ENCODE measurements around the gene GCNT1.
"Not testable (repeated sequence)": the region's sequence is repeated elsewhere in the genome, so short reads cannot be mapped to it uniquely, and the experiment has no call there.

Gene GCNT1

GRCh38 chr9:76528642-76529190, 69.7 kb downstream of the GCNT1 start:
- Histone ChIP-seq H3K9me3 (replicated peaks in 1 of 11) (peaks cover 9 to 36% (median 19%) of the 10 kb centered on the region in 11 experiments; a peak in 21 of 22 replicates), H3K4me1 (peaks cover 0 to 32% (median 6%) of the 10 kb centered on the region in 10 experiments; a peak in 12 of 20 replicates), H3K4me3 (no peak overlapping the region), H3K27me3 (no peaks in the 10 kb centered on the region), H3K9ac (no peak overlapping the region), H3K36me3 (peaks cover 0 to 8% (median 0%) of the 10 kb centered on the region in 11 experiments; a peak in 2 of 22 replicates), H3K27ac (no peak overlapping the region), H4K20me1 (no peaks in the 10 kb centered on the region), H3K4me2 (no peak overlapping the region)
- TF ChIP-seq Cebpa-rat (IDR thresholded peaks at IDR 0.05) = no peak

DNA sequence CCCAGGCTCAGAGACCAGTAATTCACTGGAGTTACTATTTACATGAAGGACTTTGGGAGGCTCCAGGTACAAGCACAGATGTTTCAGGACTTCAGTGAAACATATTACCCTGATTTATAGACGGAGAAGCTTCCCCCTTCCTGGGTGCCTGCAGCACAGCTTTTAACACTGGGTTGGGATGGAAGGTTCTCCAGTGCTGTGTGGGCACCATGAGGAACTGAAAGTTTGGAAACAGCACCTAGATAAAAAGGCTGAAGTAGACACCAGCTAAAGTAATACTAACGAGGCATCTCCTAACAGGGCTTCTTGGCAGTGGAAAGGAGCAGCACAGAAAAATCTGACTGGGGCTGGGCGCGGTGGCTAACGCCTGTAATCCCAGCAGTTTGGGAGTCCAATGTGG, 70.7 kb downstream of the GCNT1 start:
- Histone ChIP-seq H3K27me3 (no peaks in the 10 kb centered on the region), H4K20me1 (no peaks in the 10 kb centered on the region)
- no peak for TF ChIP-seq Cebpa-rat (IDR thresholded peaks at IDR 0.05)

GRCh38 chr9:76530458-76531110, 71.6 kb downstream of the GCNT1 start:
- H3K4me2 ChIP-seq = peak overlapping the region in 1 of 11 experiments; percentile 61; a peak in 1 of 22 replicates
- peaks cover 0 to 4% (median 0%) of the 10 kb centered on the region in 11 experiments; a peak in 2 of 22 replicates for H3K36me3 ChIP-seq
- peaks cover 0 to 39% (median under 1%) of the 10 kb centered on the region in 10 experiments; a peak in 10 of 20 replicates for H3K4me1 ChIP-seq
- H4K20me1 ChIP-seq = no peaks in the 10 kb centered on the region
- peaks cover 8 to 32% (median 15%) of the 10 kb centered on the region in 11 experiments; a peak in 21 of 22 replicates for H3K9me3 ChIP-seq (replicated peaks in 1 of 11)
- H3K4me3 ChIP-seq = no peak overlapping the region
- H3K9ac ChIP-seq = no peak overlapping the region
- H3K27ac ChIP-seq = no peak overlapping the region
- TF ChIP-seq Cebpa-rat (IDR thresholded peaks at IDR 0.05) = no peak
- no peaks in the 10 kb centered on the region for H3K27me3 ChIP-seq

More for the DNA sequence above, 70.7 kb downstream of the GCNT1 start:
- Histone ChIP-seq H3K4me2 (peak overlapping the region in 2 of 11 experiments; percentile 61 to 65; a peak in 4 of 22 replicates), H3K9me3 (replicated peaks in 1 of 11) (peaks cover 8 to 32% (median 15%) of the 10 kb centered on the region in 11 experiments; a peak in 21 of 22 replicates), H3K4me1 (peaks cover 0 to 39% (median 6%) of the 10 kb centered on the region in 10 experiments; a peak in 12 of 20 replicates), H3K9ac (no peak overlapping the region), H3K27ac (no peak overlapping the region), H3K4me3 (no peak overlapping the region), H3K36me3 (peaks cover 0 to 4% (median 0%) of the 10 kb centered on the region in 11 experiments; a peak in 2 of 22 replicates)

DNA sequence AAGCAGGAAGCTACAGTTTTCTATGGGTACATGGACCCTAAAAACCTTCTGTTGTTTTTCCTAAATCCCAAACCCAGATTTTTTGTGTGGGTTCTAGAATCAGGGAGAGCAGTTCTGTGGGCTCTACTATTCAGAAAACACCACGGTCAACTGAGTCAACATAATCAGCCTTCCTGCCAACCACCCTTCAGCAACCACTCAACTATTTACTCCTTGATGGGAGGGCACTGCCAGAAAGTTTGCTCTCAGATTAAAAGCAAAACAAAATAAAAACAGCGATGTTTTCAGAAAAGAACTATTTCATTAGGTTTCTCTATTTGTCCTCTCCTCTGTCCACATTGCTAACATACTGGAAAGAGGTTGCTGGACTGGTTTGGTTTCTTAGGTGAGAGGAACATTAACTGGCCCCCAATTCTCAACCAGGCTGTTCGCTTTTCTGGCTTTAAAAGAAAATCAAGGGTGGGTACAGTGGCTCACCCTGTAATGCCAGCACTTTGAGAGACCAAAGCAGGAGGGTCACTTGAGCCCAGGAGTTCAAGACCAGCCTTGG, 72.3 kb downstream of the GCNT1 start:
- Histone ChIP-seq H3K4me1 (peaks cover 0 to 39% (median 0%) of the 10 kb centered on the region in 10 experiments; a peak in 6 of 20 replicates), H3K36me3 (peaks cover 0 to 4% (median 0%) of the 10 kb centered on the region in 11 experiments; a peak in 2 of 22 replicates), H3K4me2 (no peak overlapping the region), H3K27me3 (no peaks in the 10 kb centered on the region), H3K4me3 (no peak overlapping the region), H3K27ac (no peak overlapping the region), H3K9ac (no peak overlapping the region), H4K20me1 (no peaks in the 10 kb centered on the region), H3K9me3 (replicated peaks in 1 of 11) (peaks cover 8 to 32% (median 15%) of the 10 kb centered on the region in 11 experiments; a peak in 21 of 22 replicates)
- TF ChIP-seq Cebpa-rat (IDR thresholded peaks at IDR 0.05) = no peak

DNA sequence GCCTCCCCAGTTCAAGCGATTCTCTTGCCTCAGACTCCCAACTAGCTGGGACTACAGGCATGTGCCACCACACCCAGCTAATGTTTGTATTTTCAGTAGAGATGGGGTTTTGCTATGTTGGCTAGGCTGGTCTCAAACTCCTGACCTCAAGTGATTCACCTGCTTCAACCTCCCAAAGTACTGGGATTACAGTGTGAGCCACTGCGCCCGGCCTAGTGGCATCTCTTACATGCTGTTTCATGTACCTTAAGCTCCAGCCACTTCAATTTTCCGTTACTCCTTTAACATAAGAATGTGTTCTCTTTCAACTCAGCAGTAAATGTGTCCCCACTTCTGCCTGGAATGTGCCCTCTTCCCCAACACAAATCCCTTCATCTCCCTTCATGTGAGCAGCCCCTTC, 73.9 kb downstream of the GCNT1 start:
- not testable (repeated sequence) for H4K20me1 ChIP-seq, H3K4me3 ChIP-seq, H3K36me3 ChIP-seq, H3K27ac ChIP-seq, H3K27me3 ChIP-seq, H3K9ac ChIP-seq
- Histone ChIP-seq H3K9me3 (replicated peaks in 1 of 11) (peaks cover 8 to 22% (median 11%) of the 10 kb centered on the region in 11 experiments; a peak in 21 of 22 replicates), H3K4me2 (peak overlapping the region in 2 of 11 experiments; percentile 56 to 58; a peak in 5 of 22 replicates), H3K4me1 (peaks cover 0 to 40% (median 0%) of the 10 kb centered on the region in 10 experiments; a peak in 6 of 20 replicates)

DNA sequence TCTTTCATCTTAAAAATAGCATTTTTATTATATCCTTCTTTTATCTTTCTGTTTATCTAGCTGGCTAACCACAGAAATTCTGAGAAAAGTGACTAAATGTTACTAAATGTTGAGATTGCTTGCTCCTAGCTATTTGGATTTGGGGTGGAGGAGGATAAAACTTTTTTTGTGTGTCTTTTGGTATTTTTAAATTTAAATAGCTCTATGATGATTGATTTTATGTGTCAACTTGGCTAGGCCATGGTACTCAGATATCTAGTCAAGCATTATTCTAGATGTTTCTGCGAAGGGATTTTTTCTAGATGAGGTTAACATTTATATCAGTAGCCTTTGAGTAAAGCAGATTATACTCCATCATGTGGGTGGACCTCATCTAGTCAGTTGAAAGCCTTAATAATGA, 75.0 kb downstream of the GCNT1 start:
- TF ChIP-seq Cebpa-rat (IDR thresholded peaks at IDR 0.05) = no peak

GRCh38 chr9:76537150-76537646, 78.2 kb downstream of the GCNT1 start:
- Histone ChIP-seq H3K4me1 (peaks cover 0 to 27% (median 0%) of the 10 kb centered on the region in 10 experiments; a peak in 6 of 20 replicates), H3K9ac (no peak overlapping the region), H4K20me1 (no peaks in the 10 kb centered on the region), H3K4me3 (no peak overlapping the region), H3K27ac (no peak overlapping the region), H3K4me2 (no peak overlapping the region), H3K9me3 (replicated peaks in 1 of 11) (peaks cover 0 to 2% (median 0%) of the 10 kb centered on the region in 11 experiments; a peak in 6 of 22 replicates), H3K36me3 (no peaks in the 10 kb centered on the region), H3K27me3 (no peaks in the 10 kb centered on the region)
- TF ChIP-seq Cebpa-rat (IDR thresholded peaks at IDR 0.05) = no peak

More for the DNA sequence above, 75.0 kb downstream of the GCNT1 start:
- peaks cover 0 to 44% (median 0%) of the 10 kb centered on the region in 10 experiments; a peak in 6 of 20 replicates for H3K4me1 ChIP-seq
- peaks cover 0 to 10% (median 0%) of the 10 kb centered on the region in 11 experiments; a peak in 6 of 22 replicates for H3K9me3 ChIP-seq (replicated peaks in 1 of 11)
- no peaks in the 10 kb centered on the region for H3K27me3 ChIP-seq
- H4K20me1 ChIP-seq = no peaks in the 10 kb centered on the region
- H3K4me2 ChIP-seq = peak overlapping the region in 3 of 11 experiments; percentile 13 to 58 (median 56); a peak in 4 of 22 replicates
- H3K9ac ChIP-seq = no peak overlapping the region
- no peak overlapping the region for H3K4me3 ChIP-seq
- no peaks in the 10 kb centered on the region for H3K36me3 ChIP-seq
- no peak overlapping the region for H3K27ac ChIP-seq

- H3K27me3 ChIP-seq = no peaks in the 10 kb centered on the region
- H3K9ac ChIP-seq = no peak overlapping the region
- H3K9me3 ChIP-seq (replicated peaks in 1 of 11) = peaks cover 5 to 20% (median 7%) of the 10 kb centered on the region in 11 experiments; a peak in 14 of 22 replicates
- no peak overlapping the region for H3K4me2 ChIP-seq
- peaks cover 0 to 11% (median 0%) of the 10 kb centered on the region in 10 experiments; a peak in 6 of 20 replicates for H3K4me1 ChIP-seq
- H4K20me1 ChIP-seq = no peaks in the 10 kb centered on the region
- no peak for TF ChIP-seq Cebpa-rat (IDR thresholded peaks at IDR 0.05)
- no peak overlapping the region for H3K27ac ChIP-seq
- H3K4me3 ChIP-seq = no peak overlapping the region
- H3K36me3 ChIP-seq = no peaks in the 10 kb centered on the region
Measured at GRCh38 chr9:76539180-76539579, 80.2 kb downstream of the GCNT1 start.

GRCh38 chr9:76542360-76542759, 83.4 kb downstream of the GCNT1 start:
- no peak overlapping the region for H3K9ac ChIP-seq
- peaks cover 5 to 25% (median 11%) of the 10 kb centered on the region in 11 experiments; a peak in 14 of 22 replicates for H3K9me3 ChIP-seq (replicated peaks in 1 of 11)
- no peaks in the 10 kb centered on the region for H3K36me3 ChIP-seq
- no peak overlapping the region for H3K4me2 ChIP-seq
- no peak overlapping the region for H3K27ac ChIP-seq
- no peak for TF ChIP-seq Cebpa-rat (IDR thresholded peaks at IDR 0.05)
- H4K20me1 ChIP-seq = no peaks in the 10 kb centered on the region
- no peak overlapping the region for H3K4me3 ChIP-seq
- no peaks in the 10 kb centered on the region for H3K27me3 ChIP-seq
- H3K4me1 ChIP-seq = peaks cover 0 to 18% (median 0%) of the 10 kb centered on the region in 10 experiments; a peak in 5 of 20 replicates

Measured in BLaER1 treated with 17β-estradiol and CSF1 and Interleukin-3, amounts not matched to agents 10 nM and 100 nM (cell line).